Endothelial cell (in vitro differentiated cells): ENCODE measurements around the gene MARCHF3. TPM values are rescaled to one million over a fixed set of nuclear protein-coding genes. Genes with fewer than 3 reads are reported as not detected.

Source experiments
- DNase-seq: peaks from one replicate; pipeline ENCODE4 v3.0.0; 2021; ENCODE audit warnings: low spot score
- H3K27ac Mint-ChIP-seq: one replicate; pipeline ENCODE4 v1.8.0; 2021; ENCODE audit warnings: mixed read lengths, inconsistent platforms; ENCODE audit not compliant: unreplicated experiment
- H3K27me3 Mint-ChIP-seq: one replicate; pipeline ENCODE4 v1.8.0; 2021; ENCODE audit warnings: mild to moderate bottlenecking, moderate library complexity, mixed read lengths, inconsistent platforms; ENCODE audit not compliant: unreplicated experiment
- H3K36me3 Mint-ChIP-seq: one replicate; pipeline ENCODE4 v1.8.0; 2021; ENCODE audit warnings: mild to moderate bottlenecking, low read depth, mixed read lengths, inconsistent platforms; ENCODE audit not compliant: unreplicated experiment
- H3K4me1 Mint-ChIP-seq: one replicate; pipeline ENCODE4 v1.8.0; 2021; ENCODE audit warnings: mild to moderate bottlenecking, mixed read lengths, inconsistent platforms; ENCODE audit not compliant: unreplicated experiment
- H3K4me3 Mint-ChIP-seq: one replicate; pipeline ENCODE4 v1.8.0; 2021; ENCODE audit warnings: mild to moderate bottlenecking, mixed read lengths, inconsistent platforms; ENCODE audit not compliant: unreplicated experiment
- H3K9me3 Mint-ChIP-seq: one replicate; pipeline ENCODE4 v1.8.0; 2021; ENCODE audit warnings: mixed read lengths, inconsistent platforms; ENCODE audit not compliant: unreplicated experiment
- CTCF ChIP-seq: fragments of 200-600 bp; sonication (generic); IDR thresholded peaks from one replicate; pipeline ENCODE4 v1.5.0; 2021; ENCODE audit warnings: antibody characterized with exemption; ENCODE audit not compliant: unreplicated experiment
- total RNA-seq: library from RNA; stranded (reverse); fragmentation: NEBNext Ultra II Directional; extraction: Animal tissue kit (Norgen Biotek cat#: 25700); gene quantifications from one replicate; pipeline ENCODE4 v1.2.1, GENCODE V29; 2021; ENCODE audit not compliant: unreplicated experiment

MARCHF3 gene
- total RNA-seq, 1 donor from 2014 or later = 47.9 TPM

GRCh38 chr5:126941403-126941802 is 89.0 kb downstream of the MARCHF3 start:
- Mint-ChIP-seq H3K9me3 (no peaks in the 10 kb centered on the region), H3K27me3 (no peaks in the 10 kb centered on the region), H3K27ac (no peak overlapping the region), H3K4me3 (no peak overlapping the region), H3K4me1 (peaks cover 23% of the 10 kb centered on the region), H3K36me3 (no peaks in the 10 kb centered on the region)
- TF ChIP-seq CTCF = no peak
- DNase-seq = no peak

DNA sequence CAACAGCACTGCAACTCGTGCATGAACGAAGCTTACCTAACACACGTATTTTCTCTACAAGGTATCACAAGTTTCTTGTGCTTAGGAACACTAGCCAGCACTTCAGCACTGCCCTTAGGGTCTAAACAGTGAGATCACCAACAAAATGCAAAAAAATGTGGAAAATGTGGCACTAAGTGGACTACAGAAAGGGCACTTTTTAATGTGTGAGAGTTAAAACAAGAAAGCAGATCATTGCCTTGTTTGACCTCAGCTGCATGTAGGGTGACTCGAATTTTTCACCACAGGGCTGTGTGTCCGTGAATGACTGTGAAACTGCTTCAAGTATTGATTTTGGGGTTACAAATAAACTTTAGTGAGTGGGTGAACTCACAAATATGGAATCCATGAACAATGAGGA is 90.5 kb downstream of the MARCHF3 start:
- Mint-ChIP-seq H3K36me3 (no peaks in the 10 kb centered on the region), H3K27ac (no peak overlapping the region), H3K4me3 (no peak overlapping the region), H3K9me3 (no peaks in the 10 kb centered on the region), H3K4me1 (peaks cover 18% of the 10 kb centered on the region), H3K27me3 (no peaks in the 10 kb centered on the region)
- no peak for DNase-seq
- no peak for TF ChIP-seq CTCF

GRCh38 chr5:126938466-126938865 is 91.9 kb downstream of the MARCHF3 start:
- no peak for DNase-seq
- TF ChIP-seq CTCF = no peak
- peaks cover 22% of the 10 kb centered on the region for H3K4me1 Mint-ChIP-seq
- no peak overlapping the region for H3K27ac Mint-ChIP-seq
- no peak overlapping the region for H3K4me3 Mint-ChIP-seq
- H3K9me3 Mint-ChIP-seq = no peaks in the 10 kb centered on the region
- no peaks in the 10 kb centered on the region for H3K27me3 Mint-ChIP-seq
- H3K36me3 Mint-ChIP-seq = no peaks in the 10 kb centered on the region

- Mint-ChIP-seq H3K4me1 (peaks cover 22% of the 10 kb centered on the region), H3K36me3 (no peaks in the 10 kb centered on the region), H3K4me3 (no peak overlapping the region), H3K27ac (no peak overlapping the region), H3K27me3 (no peaks in the 10 kb centered on the region), H3K9me3 (no peaks in the 10 kb centered on the region)
- DNase-seq = no peak
- no peak for TF ChIP-seq CTCF
These were observed 92.6 kb downstream of the MARCHF3 start for GRCh38 chr5:126937771-126938170.

DNA sequence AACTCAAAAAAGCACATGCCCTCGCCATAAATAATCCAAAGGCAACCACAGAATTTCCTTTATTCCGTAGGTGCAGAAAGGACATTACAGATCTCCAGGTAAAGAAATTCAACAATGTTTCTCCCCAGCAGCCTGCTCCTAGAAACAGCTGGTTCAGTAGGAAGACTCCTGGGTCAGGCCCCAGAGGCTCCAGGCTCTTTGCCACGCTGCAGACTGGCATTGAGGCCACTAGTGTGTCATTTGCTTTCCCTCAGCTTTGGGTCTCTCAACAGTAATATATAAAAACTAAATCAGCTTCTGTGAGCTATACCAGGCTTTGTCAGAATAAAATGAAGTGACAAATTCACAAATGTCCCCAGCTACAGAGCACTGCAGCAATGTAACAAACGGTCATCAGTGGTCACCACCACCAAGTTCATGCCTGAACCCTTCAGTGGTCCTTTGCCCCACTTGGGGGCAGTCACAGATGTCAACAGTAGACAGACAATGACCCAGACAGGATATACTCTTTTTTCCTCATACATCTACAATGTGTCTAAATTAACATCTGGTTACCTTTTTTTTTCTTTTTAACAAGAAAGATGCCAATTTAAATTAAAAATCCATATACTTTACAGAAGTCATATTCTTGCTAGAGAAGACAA is 93.5 kb downstream of the MARCHF3 start:
- Mint-ChIP-seq H3K36me3 (no peaks in the 10 kb centered on the region), H3K9me3 (no peaks in the 10 kb centered on the region), H3K27me3 (no peaks in the 10 kb centered on the region), H3K4me3 (no peak overlapping the region), H3K27ac (no peak overlapping the region), H3K4me1 (peaks cover 26% of the 10 kb centered on the region)
- TF ChIP-seq CTCF = no peak
- no peak for DNase-seq
